Measurements from ENCODE around the gene ENO3. TPM values are rescaled to one million over a fixed set of nuclear protein-coding genes. Genes with fewer than 3 reads are reported as not detected.

Gene ENO3
- total and polyA plus RNA-seq, 2 experiments from 2014 or later = 12.1 to 19.6 TPM

DNA sequence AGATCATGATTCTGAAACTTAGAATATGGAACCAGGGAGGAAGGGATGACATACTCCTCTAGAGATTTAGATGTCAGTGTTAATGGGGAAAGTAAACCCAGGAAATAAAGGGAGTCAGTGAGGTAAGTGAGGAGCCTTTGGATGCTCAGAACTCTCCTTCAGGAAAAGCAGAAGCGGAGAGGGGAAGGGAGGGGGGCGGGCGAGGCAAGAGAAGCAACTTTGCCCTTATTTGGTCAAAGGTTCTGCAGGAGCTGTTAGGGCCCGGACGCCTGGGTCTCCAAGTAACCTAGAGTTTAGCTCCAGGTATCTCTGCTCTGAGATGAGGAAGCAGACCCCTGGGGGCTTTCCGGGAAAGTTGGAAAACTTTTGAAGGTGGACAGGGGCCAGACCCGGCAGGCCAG, 3.9 kb upstream of the ENO3 start:
- ATAC-seq (no peak), DNase-seq (ENCODE audit: low spot score) (no peak)
- H2AFZ ChIP-seq = no peak overlapping the region
- peaks cover 44% of the 10 kb centered on the region for H3K79me2 ChIP-seq (replicated peaks; ENCODE audit: insufficient read depth)
- H3K4me3 ChIP-seq = peak overlapping the region; percentile 96
- peak overlapping the region; percentile 80 for H3K27ac Mint-ChIP-seq
- H3K27me3 ChIP-seq (ENCODE audit: insufficient read depth) = no peaks in the 10 kb centered on the region
- H3K9me3 Mint-ChIP-seq = no peaks in the 10 kb centered on the region; the same call in 2 of the 3 replicates
- TF ChIP-seq, protein P1, sequence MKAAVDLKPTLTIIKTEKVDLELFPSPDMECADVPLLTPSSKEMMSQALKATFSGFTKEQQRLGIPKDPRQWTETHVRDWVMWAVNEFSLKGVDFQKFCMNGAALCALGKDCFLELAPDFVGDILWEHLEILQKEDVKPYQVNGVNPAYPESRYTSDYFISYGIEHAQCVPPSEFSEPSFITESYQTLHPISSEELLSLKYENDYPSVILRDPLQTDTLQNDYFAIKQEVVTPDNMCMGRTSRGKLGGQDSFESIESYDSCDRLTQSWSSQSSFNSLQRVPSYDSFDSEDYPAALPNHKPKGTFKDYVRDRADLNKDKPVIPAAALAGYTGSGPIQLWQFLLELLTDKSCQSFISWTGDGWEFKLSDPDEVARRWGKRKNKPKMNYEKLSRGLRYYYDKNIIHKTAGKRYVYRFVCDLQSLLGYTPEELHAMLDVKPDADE (IDR thresholded peaks at IDR 0.05) = no peak
- TF ChIP-seq ZNF114 (CRISPR knock-in tag; IDR thresholded peaks at IDR 0.05) (no peak), ZNF331 (CRISPR knock-in tag; IDR thresholded peaks at IDR 0.05; ENCODE audit: low read depth) (no peak), EZH2 (IDR thresholded peaks at IDR 0.05; ENCODE audit: low read depth, unreplicated experiment) (no peak)
- TF ChIP-seq, protein P2, sequence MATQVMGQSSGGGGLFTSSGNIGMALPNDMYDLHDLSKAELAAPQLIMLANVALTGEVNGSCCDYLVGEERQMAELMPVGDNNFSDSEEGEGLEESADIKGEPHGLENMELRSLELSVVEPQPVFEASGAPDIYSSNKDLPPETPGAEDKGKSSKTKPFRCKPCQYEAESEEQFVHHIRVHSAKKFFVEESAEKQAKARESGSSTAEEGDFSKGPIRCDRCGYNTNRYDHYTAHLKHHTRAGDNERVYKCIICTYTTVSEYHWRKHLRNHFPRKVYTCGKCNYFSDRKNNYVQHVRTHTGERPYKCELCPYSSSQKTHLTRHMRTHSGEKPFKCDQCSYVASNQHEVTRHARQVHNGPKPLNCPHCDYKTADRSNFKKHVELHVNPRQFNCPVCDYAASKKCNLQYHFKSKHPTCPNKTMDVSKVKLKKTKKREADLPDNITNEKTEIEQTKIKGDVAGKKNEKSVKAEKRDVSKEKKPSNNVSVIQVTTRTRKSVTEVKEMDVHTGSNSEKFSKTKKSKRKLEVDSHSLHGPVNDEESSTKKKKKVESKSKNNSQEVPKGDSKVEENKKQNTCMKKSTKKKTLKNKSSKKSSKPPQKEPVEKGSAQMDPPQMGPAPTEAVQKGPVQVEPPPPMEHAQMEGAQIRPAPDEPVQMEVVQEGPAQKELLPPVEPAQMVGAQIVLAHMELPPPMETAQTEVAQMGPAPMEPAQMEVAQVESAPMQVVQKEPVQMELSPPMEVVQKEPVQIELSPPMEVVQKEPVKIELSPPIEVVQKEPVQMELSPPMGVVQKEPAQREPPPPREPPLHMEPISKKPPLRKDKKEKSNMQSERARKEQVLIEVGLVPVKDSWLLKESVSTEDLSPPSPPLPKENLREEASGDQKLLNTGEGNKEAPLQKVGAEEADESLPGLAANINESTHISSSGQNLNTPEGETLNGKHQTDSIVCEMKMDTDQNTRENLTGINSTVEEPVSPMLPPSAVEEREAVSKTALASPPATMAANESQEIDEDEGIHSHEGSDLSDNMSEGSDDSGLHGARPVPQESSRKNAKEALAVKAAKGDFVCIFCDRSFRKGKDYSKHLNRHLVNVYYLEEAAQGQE (IDR thresholded peaks at IDR 0.05; ENCODE audit: unreplicated experiment) = no peak
- TF ChIP-seq, protein P3, sequence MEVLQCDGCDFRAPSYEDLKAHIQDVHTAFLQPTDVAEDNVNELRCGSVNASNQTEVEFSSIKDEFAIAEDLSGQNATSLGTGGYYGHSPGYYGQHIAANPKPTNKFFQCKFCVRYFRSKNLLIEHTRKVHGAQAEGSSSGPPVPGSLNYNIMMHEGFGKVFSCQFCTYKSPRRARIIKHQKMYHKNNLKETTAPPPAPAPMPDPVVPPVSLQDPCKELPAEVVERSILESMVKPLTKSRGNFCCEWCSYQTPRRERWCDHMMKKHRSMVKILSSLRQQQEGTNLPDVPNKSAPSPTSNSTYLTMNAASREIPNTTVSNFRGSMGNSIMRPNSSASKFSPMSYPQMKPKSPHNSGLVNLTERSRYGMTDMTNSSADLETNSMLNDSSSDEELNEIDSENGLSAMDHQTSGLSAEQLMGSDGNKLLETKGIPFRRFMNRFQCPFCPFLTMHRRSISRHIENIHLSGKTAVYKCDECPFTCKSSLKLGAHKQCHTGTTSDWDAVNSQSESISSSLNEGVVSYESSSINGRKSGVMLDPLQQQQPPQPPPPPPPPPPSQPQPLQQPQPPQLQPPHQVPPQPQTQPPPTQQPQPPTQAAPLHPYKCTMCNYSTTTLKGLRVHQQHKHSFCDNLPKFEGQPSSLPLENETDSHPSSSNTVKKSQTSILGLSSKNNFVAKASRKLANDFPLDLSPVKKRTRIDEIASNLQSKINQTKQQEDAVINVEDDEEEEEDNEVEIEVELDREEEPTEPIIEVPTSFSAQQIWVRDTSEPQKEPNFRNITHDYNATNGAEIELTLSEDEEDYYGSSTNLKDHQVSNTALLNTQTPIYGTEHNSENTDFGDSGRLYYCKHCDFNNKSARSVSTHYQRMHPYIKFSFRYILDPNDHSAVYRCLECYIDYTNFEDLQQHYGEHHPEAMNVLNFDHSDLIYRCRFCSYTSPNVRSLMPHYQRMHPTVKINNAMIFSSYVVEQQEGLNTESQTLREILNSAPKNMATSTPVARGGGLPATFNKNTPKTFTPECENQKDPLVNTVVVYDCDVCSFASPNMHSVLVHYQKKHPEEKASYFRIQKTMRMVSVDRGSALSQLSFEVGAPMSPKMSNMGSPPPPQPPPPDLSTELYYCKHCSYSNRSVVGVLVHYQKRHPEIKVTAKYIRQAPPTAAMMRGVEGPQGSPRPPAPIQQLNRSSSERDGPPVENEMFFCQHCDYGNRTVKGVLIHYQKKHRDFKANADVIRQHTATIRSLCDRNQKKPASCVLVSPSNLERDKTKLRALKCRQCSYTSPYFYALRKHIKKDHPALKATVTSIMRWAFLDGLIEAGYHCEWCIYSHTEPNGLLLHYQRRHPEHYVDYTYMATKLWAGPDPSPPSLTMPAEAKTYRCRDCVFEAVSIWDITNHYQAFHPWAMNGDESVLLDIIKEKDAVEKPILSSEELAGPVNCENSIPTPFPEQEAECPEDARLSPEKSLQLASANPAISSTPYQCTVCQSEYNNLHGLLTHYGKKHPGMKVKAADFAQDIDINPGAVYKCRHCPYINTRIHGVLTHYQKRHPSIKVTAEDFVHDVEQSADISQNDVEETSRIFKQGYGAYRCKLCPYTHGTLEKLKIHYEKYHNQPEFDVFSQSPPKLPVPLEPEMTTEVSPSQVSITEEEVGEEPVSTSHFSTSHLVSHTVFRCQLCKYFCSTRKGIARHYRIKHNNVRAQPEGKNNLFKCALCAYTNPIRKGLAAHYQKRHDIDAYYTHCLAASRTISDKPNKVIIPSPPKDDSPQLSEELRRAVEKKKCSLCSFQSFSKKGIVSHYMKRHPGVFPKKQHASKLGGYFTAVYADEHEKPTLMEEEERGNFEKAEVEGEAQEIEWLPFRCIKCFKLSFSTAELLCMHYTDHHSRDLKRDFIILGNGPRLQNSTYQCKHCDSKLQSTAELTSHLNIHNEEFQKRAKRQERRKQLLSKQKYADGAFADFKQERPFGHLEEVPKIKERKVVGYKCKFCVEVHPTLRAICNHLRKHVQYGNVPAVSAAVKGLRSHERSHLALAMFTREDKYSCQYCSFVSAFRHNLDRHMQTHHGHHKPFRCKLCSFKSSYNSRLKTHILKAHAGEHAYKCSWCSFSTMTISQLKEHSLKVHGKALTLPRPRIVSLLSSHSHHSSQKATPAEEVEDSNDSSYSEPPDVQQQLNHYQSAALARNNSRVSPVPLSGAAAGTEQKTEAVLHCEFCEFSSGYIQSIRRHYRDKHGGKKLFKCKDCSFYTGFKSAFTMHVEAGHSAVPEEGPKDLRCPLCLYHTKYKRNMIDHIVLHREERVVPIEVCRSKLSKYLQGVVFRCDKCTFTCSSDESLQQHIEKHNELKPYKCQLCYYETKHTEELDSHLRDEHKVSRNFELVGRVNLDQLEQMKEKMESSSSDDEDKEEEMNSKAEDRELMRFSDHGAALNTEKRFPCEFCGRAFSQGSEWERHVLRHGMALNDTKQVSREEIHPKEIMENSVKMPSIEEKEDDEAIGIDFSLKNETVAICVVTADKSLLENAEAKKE (CRISPR knock-in tag; IDR thresholded peaks at IDR 0.05) = no peak
- H3K27me3 Mint-ChIP-seq (ENCODE audit: insufficient read depth, low read depth, poor library complexity) = peaks cover 37% of the 10 kb centered on the region
- H3K36me3 Mint-ChIP-seq (ENCODE audit: low read depth) = peaks cover 56% of the 10 kb centered on the region
- H4K20me1 ChIP-seq (replicated peaks; ENCODE audit: insufficient read depth) = peaks cover 22% of the 10 kb centered on the region
- peaks cover 42% of the 10 kb centered on the region for H3K4me1 Mint-ChIP-seq
- peak overlapping the region; percentile 92 for H3K4me3 Mint-ChIP-seq
- no peaks in the 10 kb centered on the region for H3K9me2 ChIP-seq (ENCODE audit: insufficient read depth)
- peaks cover 47% of the 10 kb centered on the region for H3F3A ChIP-seq (replicated peaks; ENCODE audit: low read depth)
- H3K27ac ChIP-seq (ENCODE audit: low read depth) = peak overlapping the region; percentile 100
- H3K4me1 ChIP-seq (ENCODE audit: insufficient read depth) = peaks cover 41% of the 10 kb centered on the region
- H3K4me2 ChIP-seq = peak overlapping the region; percentile 96
- H3K36me3 ChIP-seq (ENCODE audit: insufficient read depth) = peaks cover 21% of the 10 kb centered on the region
